HepG2 (cell line): ENCODE results near the gene DUS1L. TPM values are rescaled to one million over a fixed set of nuclear protein-coding genes. Genes with fewer than 3 reads are reported as not detected.

Experiments
- CREM ChIP-seq, 2 experiments: sonication (generic) in 1 of 2; formaldehyde crosslinking in 1 of 2; IDR thresholded peaks; 2 replicates each; pipeline versions ENCODE4 v1.4.0 to v1.6.1; 2016 to 2020; ENCODE audit warnings: antibody characterized with exemption in 1 of 2, mild to moderate bottlenecking in 1 of 2, missing genetic modification reagents in 1 of 2
- GMEB2 ChIP-seq: IDR thresholded peaks from 2 replicates; pipeline ENCODE4 v1.6.1; 2016; ENCODE audit warnings: missing biosample characterization, missing genetic modification reagents, low read depth
- HIC2 ChIP-seq: sonication (generic); formaldehyde crosslinking; IDR thresholded peaks from 2 replicates; pipeline ENCODE4 v1.9.0; 2022; ENCODE audit warnings: low read depth, missing genetic modification reagents
- HINFP ChIP-seq: sonication (generic); formaldehyde crosslinking; IDR thresholded peaks from 2 replicates; pipeline ENCODE4 v1.4.0; 2020; ENCODE audit warnings: low read depth, mild to moderate bottlenecking, missing genetic modification reagents
- KDM1A ChIP-seq: IDR thresholded peaks from 2 replicates; pipeline ENCODE4 v1.6.1; 2016; ENCODE audit warnings: missing compliant biosample characterization
- PHF20 ChIP-seq: sonication (generic); formaldehyde crosslinking; IDR thresholded peaks from 2 replicates; pipeline ENCODE4 v1.5.0; 2020; ENCODE audit warnings: mild to moderate bottlenecking, missing genetic modification reagents
- POLR2G ChIP-seq: fragments of 200-400 bp; formaldehyde crosslinking; IDR thresholded peaks from 2 replicates; pipeline ENCODE4 v1.6.1; 2018; ENCODE audit warnings: mild to moderate bottlenecking, low read depth, low read length, moderate library complexity
- PRMT3 ChIP-seq: sonication (generic); formaldehyde crosslinking; IDR thresholded peaks from 2 replicates; pipeline ENCODE4 v1.8.1; 2022; ENCODE audit warnings: low read depth, mild to moderate bottlenecking, moderate library complexity, missing genetic modification reagents, borderline replicate concordance
- RARA ChIP-seq: IDR thresholded peaks from 2 replicates; pipeline ENCODE4 v1.6.1; 2016; ENCODE audit warnings: missing genetic modification reagents, missing compliant biosample characterization
- RBFOX2 ChIP-seq: fragments of 200-400 bp; formaldehyde crosslinking; IDR thresholded peaks from 2 replicates; pipeline ENCODE4 v1.6.1; 2017; ENCODE audit warnings: low read depth, mild to moderate bottlenecking, low read length
- SOX6 ChIP-seq, 2 experiments: fragments of 450-650 bp in 1 of 2; sonication (generic) in 1 of 2; formaldehyde crosslinking in 1 of 2; IDR thresholded peaks; 2 replicates each; pipeline versions ENCODE4 v1.4.0 to v1.6.1; 2017 to 2020; ENCODE audit warnings: antibody characterized with exemption in 1 of 2, mild to moderate bottlenecking in 1 of 2, missing genetic modification reagents in 1 of 2
- SP4 ChIP-seq: sonication (generic); formaldehyde crosslinking; IDR thresholded peaks from 2 replicates; pipeline ENCODE4 v1.8.1; 2023; ENCODE audit warnings: mild to moderate bottlenecking, missing genetic modification reagents
- SPEN ChIP-seq: sonication (generic); formaldehyde crosslinking; IDR thresholded peaks from 2 replicates; pipeline ENCODE4 v1.5.1; 2020; ENCODE audit warnings: low read depth, mild to moderate bottlenecking, missing genetic modification reagents
- SUZ12 ChIP-seq: fragments of 150-350 bp; IDR thresholded peaks from 2 replicates; pipeline ENCODE4 v1.6.1; 2014; ENCODE audit warnings: low read depth, low read length
- TOPORS ChIP-seq: sonication (generic); formaldehyde crosslinking; IDR thresholded peaks from 2 replicates; pipeline ENCODE4 v1.8.0; 2023; ENCODE audit warnings: mild to moderate bottlenecking, missing genetic modification reagents
- ZBTB38 ChIP-seq: sonication (generic); formaldehyde crosslinking; IDR thresholded peaks from 2 replicates; pipeline ENCODE4 v1.5.1; 2020; ENCODE audit warnings: mild to moderate bottlenecking, missing genetic modification reagents
- ZNF180 ChIP-seq: sonication (generic); formaldehyde crosslinking; IDR thresholded peaks from 2 replicates; pipeline ENCODE4 v1.4.0; 2020; ENCODE audit warnings: low read depth, missing genetic modification reagents, borderline replicate concordance
- ZNF232 ChIP-seq: sonication (generic); formaldehyde crosslinking; IDR thresholded peaks from 2 replicates; pipeline ENCODE4 v1.4.0; 2020; ENCODE audit warnings: missing genetic modification reagents, borderline replicate concordance
- ZNF496 ChIP-seq: sonication (generic); formaldehyde crosslinking; IDR thresholded peaks from 2 replicates; pipeline ENCODE4 v1.8.1; 2023; ENCODE audit warnings: mild to moderate bottlenecking, moderate library complexity, missing genetic modification reagents; ENCODE audit not compliant: insufficient replicate concordance
- ZNF670 ChIP-seq: sonication (generic); formaldehyde crosslinking; IDR thresholded peaks from 2 replicates; pipeline ENCODE4 v1.8.0; 2022; ENCODE audit warnings: mild to moderate bottlenecking, missing genetic modification reagents, borderline replicate concordance
- ZNF777 ChIP-seq: sonication (generic); formaldehyde crosslinking; IDR thresholded peaks from 2 replicates; pipeline ENCODE4 v1.4.0; 2020; ENCODE audit warnings: missing genetic modification reagents
- ZNF788 ChIP-seq: sonication (generic); formaldehyde crosslinking; IDR thresholded peaks from 2 replicates; pipeline ENCODE4 v1.5.0; 2020; ENCODE audit warnings: mild to moderate bottlenecking, missing genetic modification reagents, borderline replicate concordance
- polyA plus RNA-seq, 8 experiments: library from polyadenylated mRNA; depleted of rRNA in 3 of 8; stranded (reverse) in 7 of 8; unstranded in 1 of 8; fragments of >200 nt; fragmentation: Illumina TruSeq in 4 of 8; extraction: Trizol in 4 of 8; gene quantifications; 2 replicates each; pipeline versions ENCODE4 v1.2.1 to v1.2.3, GENCODE V29; 2011 to 2016; ENCODE audit warnings: low read depth in 4 of 8, missing spikeins in 1 of 8, mixed read lengths in 1 of 8; ENCODE audit not compliant: insufficient read depth in 1 of 8
- total RNA-seq, 5 experiments: library from RNA; depleted of rRNA; stranded (reverse); fragments of >200 nt; fragmentation: Illumina TruSeq; extraction: Trizol; gene quantifications; 2 replicates each; pipeline ENCODE4 v1.2.3, GENCODE V29; 2016; ENCODE audit warnings: low read depth in 1 of 5

DUS1L gene
- total and polyA plus RNA-seq, 2 of the 13 experiments (the other 11 are each of a cell fraction or from before 2014, with no cell fraction given): 81.0 to 109 TPM

- peak; percentile 99 for TF ChIP-seq SP4
- no peak for TF ChIP-seq RBFOX2
- TF ChIP-seq GMEB2: peak; percentile 73; the same call in 1 of the 2 replicates
- peak; percentile 77 for TF ChIP-seq SUZ12
- TF ChIP-seq PRMT3 (CRISPR knock-in tag): no peak
- peak; percentile 38; the same call in 1 of the 2 replicates for TF ChIP-seq POLR2G
- no peak for TF ChIP-seq ZBTB38 (CRISPR knock-in tag)
- no peak for TF ChIP-seq ZNF232 (CRISPR knock-in tag)
- peak; percentile 88 for TF ChIP-seq CREM (IDR thresholded peaks at IDR 0.05)
- TF ChIP-seq CREM (CRISPR knock-in tag; IDR thresholded peaks at IDR 0.05): no peak
- peak; percentile 22; the same call in 1 of the 2 replicates for TF ChIP-seq PHF20
- TF ChIP-seq RARA (CRISPR knock-in tag): no peak
- no peak for TF ChIP-seq HIC2 (CRISPR knock-in tag)
- no peak for TF ChIP-seq ZNF788
- TF ChIP-seq ZNF777: no peak
- peak; percentile 25; the same call in 1 of the 2 replicates for TF ChIP-seq ZNF670 (CRISPR knock-in tag)
- TF ChIP-seq SOX6 (IDR thresholded peaks at IDR 0.05): no peak
- TF ChIP-seq SOX6 (CRISPR knock-in tag; IDR thresholded peaks at IDR 0.05): no peak
- TF ChIP-seq HINFP (CRISPR knock-in tag): 0 out of 2 replicates have a peak, but pooled peaks have one; percentile 10
- TF ChIP-seq ZNF180 (CRISPR knock-in tag): no peak
- TF ChIP-seq TOPORS (CRISPR knock-in tag): no peak
- peak; percentile 13; the same call in 1 of the 2 replicates for TF ChIP-seq SPEN
- no peak for TF ChIP-seq ZNF496
- no peak for TF ChIP-seq KDM1A (CRISPR knock-in tag)
Measured at GRCh38 chr17:82022981-82023446, 42.6 kb downstream of the DUS1L start, which contains the start of gene LRRC45 (continued).
